Measurements from ENCODE around the gene LEKR1. TPM values are rescaled to one million over a fixed set of nuclear protein-coding genes. Genes with fewer than 3 reads are reported as not detected.
"Not testable (repeated sequence)": the region's sequence is repeated elsewhere in the genome, so short reads cannot be mapped to it uniquely, and the experiment has no call there.

The LEKR1 gene
- total RNA-seq, 1 donor from 2014 or later = 0.14 TPM

DNA sequence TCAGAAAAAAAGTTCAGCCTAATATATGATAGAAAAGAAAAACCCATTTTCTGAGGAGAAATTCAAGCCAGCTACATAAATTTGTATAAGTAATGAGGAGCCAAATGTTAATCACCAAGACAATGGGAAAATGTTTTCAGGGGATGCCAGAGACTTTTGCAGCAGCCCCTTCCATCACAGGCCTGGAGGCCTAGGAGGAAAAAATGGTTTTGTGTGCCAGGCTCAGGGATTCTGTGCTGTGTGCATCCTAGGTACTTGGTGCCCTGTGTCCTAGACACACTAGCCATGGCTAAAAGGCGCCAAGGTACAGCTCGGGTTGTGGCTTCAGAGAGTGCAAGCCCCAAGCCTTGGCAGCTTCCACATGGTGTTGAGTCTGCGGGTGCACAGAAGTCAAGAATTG is 53.3 kb downstream of the LEKR1 start:
- H3K4me3 Mint-ChIP-seq; DNase-seq; H3K36me3 Mint-ChIP-seq (ENCODE audit: low read depth); H3K4me1 Mint-ChIP-seq; H3K27ac Mint-ChIP-seq; intact Hi-C loops (cut with micrococcal nuclease); H3K27me3 Mint-ChIP-seq: not testable (repeated sequence)
- H3K9me3 Mint-ChIP-seq = peaks cover 34% of the 10 kb centered on the region

GRCh38 chr3:156885761-156886160 is 59.6 kb downstream of the LEKR1 start:
- Mint-ChIP-seq H3K4me1 (no peaks in the 10 kb centered on the region), H3K36me3 (ENCODE audit: low read depth) (no peaks in the 10 kb centered on the region), H3K27ac (no peak overlapping the region), H3K27me3 (peaks cover 18% of the 10 kb centered on the region), H3K9me3 (peaks cover 22% of the 10 kb centered on the region), H3K4me3 (no peak overlapping the region)
- no peak for DNase-seq
- intact Hi-C loops (cut with micrococcal nuclease) = no loop called here

DNA sequence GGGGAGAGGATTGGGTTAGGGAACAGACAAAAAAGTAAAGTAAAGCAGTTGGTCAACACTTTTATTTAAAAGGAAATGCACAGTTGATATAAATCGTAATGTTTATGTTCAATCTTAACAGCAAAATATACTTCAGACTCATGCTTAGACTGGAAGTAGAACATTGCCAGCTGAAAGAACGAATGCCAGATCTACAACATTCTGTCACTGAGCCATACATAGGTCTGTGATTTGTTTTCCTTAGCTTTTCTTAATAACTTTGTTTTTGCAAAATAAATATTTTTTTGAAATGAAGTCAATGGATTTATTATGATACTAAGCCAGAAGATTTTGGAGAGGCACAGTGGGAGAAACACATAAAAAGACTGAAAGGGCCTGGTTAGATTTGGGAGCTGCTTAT is 62.0 kb downstream of the LEKR1 start:
- Mint-ChIP-seq H3K27ac (no peak overlapping the region), H3K27me3 (peaks cover 18% of the 10 kb centered on the region), H3K4me1 (no peaks in the 10 kb centered on the region), H3K4me3 (no peak overlapping the region), H3K36me3 (ENCODE audit: low read depth) (no peaks in the 10 kb centered on the region), H3K9me3 (peaks cover 25% of the 10 kb centered on the region)
- intact Hi-C loops (cut with micrococcal nuclease) = no loop called here
- no peak for DNase-seq

- intact Hi-C loops (cut with micrococcal nuclease) = no loop called here
- no peak for DNase-seq
- Mint-ChIP-seq H3K27me3 (peaks cover 18% of the 10 kb centered on the region), H3K4me1 (no peaks in the 10 kb centered on the region), H3K36me3 (ENCODE audit: low read depth) (no peaks in the 10 kb centered on the region), H3K9me3 (peaks cover 25% of the 10 kb centered on the region), H3K4me3 (no peak overlapping the region), H3K27ac (no peak overlapping the region)
Measured at GRCh38 chr3:156888576-156888975, 62.4 kb downstream of the LEKR1 start.

GRCh38 chr3:156892701-156893100 is 66.5 kb downstream of the LEKR1 start:
- Mint-ChIP-seq H3K4me3 (no peak overlapping the region), H3K27me3 (peaks cover 14% of the 10 kb centered on the region), H3K27ac (no peak overlapping the region), H3K36me3 (ENCODE audit: low read depth) (no peaks in the 10 kb centered on the region), H3K4me1 (no peaks in the 10 kb centered on the region), H3K9me3 (peaks cover 30% of the 10 kb centered on the region)
- intact Hi-C loops (cut with micrococcal nuclease) = no loop called here
- no peak for DNase-seq

GRCh38 chr3:156895374-156895773 is 69.2 kb downstream of the LEKR1 start:
- intact Hi-C loops (cut with micrococcal nuclease) = not testable (repeated sequence)

GRCh38 chr3:156897851-156898250 is 71.7 kb downstream of the LEKR1 start:
- H3K9me3 Mint-ChIP-seq = peaks cover 25% of the 10 kb centered on the region
- H3K4me1 Mint-ChIP-seq; H3K27ac Mint-ChIP-seq; H3K27me3 Mint-ChIP-seq; intact Hi-C loops (cut with micrococcal nuclease); DNase-seq; H3K36me3 Mint-ChIP-seq (ENCODE audit: low read depth); H3K4me3 Mint-ChIP-seq: not testable (repeated sequence)

More at GRCh38 chr3:156895374-156895773, 69.2 kb downstream of the LEKR1 start:
- H3K36me3 Mint-ChIP-seq (ENCODE audit: low read depth); H3K27me3 Mint-ChIP-seq; DNase-seq; H3K4me3 Mint-ChIP-seq; H3K27ac Mint-ChIP-seq; H3K4me1 Mint-ChIP-seq: not testable (repeated sequence)
- peaks cover 30% of the 10 kb centered on the region for H3K9me3 Mint-ChIP-seq

DNA sequence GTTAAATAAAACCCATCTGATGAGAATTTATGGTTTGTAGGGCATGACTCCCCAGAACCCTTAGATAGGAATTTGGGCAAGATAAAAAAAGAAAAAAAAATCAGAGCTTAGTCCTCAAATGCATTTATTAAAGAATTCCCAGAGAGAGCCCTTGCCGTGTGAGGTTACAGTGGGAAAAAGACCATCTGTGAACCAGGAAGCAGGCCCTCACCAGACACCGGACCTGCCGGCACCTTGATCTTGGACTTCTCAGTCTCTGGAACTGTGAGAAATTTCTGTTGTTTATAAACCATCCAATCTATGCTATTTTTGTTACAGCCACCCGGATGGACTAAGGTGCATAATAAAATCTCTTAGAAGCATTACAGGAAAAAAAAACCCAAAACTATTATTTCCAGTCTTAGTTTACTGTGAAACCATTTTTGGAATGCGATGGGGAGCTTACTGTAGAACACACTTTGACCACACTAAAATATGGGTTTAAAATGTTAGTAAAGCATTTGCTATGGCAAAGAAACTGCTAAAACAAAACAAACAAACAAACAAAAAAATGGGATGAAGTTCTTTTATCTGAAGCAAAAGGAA is 72.2 kb downstream of the LEKR1 start:
- no peak for DNase-seq
- intact Hi-C loops (cut with micrococcal nuclease) = no loop called here
- peaks cover 24% of the 10 kb centered on the region for H3K9me3 Mint-ChIP-seq
- no peak overlapping the region for H3K27ac Mint-ChIP-seq
- no peaks in the 10 kb centered on the region for H3K4me1 Mint-ChIP-seq
- peaks cover 5% of the 10 kb centered on the region for H3K27me3 Mint-ChIP-seq
- no peak overlapping the region for H3K4me3 Mint-ChIP-seq
- H3K36me3 Mint-ChIP-seq (ENCODE audit: low read depth) = no peaks in the 10 kb centered on the region

DNA sequence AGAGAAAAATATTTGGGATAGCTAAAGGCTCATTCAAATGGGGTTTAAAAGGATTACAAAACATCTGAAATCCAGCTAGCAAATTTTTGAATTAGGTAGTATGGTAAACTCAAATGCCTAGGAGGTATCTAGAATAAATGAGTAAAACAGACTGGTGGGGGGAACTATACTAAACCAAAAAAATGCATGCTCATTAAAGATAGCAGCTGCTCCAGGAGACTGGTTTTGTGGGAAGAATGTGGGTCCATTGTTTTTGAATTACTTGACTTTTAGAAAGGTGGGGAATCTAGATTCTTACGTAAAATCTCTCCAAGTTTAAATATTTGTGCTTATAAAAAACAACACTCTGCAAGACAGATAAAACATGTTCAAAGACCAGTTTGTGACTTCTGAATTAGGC is 73.8 kb downstream of the LEKR1 start:
- Mint-ChIP-seq H3K4me1 (no peaks in the 10 kb centered on the region), H3K4me3 (no peak overlapping the region), H3K27me3 (peaks cover 10% of the 10 kb centered on the region), H3K27ac (no peak overlapping the region), H3K9me3 (peaks cover 12% of the 10 kb centered on the region), H3K36me3 (ENCODE audit: low read depth) (no peaks in the 10 kb centered on the region)
- intact Hi-C loops (cut with micrococcal nuclease) = no loop called here
- DNase-seq = no peak

GRCh38 chr3:156902916-156903315 is 76.8 kb downstream of the LEKR1 start:
- H3K9me3 Mint-ChIP-seq = no peaks in the 10 kb centered on the region
- no peak overlapping the region for H3K27ac Mint-ChIP-seq
- intact Hi-C loops (cut with micrococcal nuclease) = no loop called here
- H3K36me3 Mint-ChIP-seq (ENCODE audit: low read depth) = no peaks in the 10 kb centered on the region
- H3K4me3 Mint-ChIP-seq = no peak overlapping the region
- peaks cover 19% of the 10 kb centered on the region for H3K27me3 Mint-ChIP-seq
- no peak for DNase-seq
- no peaks in the 10 kb centered on the region for H3K4me1 Mint-ChIP-seq

GRCh38 chr3:156906275-156906674 is 80.1 kb downstream of the LEKR1 start:
- Mint-ChIP-seq H3K9me3 (no peaks in the 10 kb centered on the region), H3K36me3 (ENCODE audit: low read depth) (no peaks in the 10 kb centered on the region), H3K4me1 (no peaks in the 10 kb centered on the region), H3K27me3 (peaks cover 27% of the 10 kb centered on the region), H3K4me3 (no peak overlapping the region), H3K27ac (no peak overlapping the region)
- intact Hi-C loops (cut with micrococcal nuclease) = no loop called here
- DNase-seq = no peak

DNA sequence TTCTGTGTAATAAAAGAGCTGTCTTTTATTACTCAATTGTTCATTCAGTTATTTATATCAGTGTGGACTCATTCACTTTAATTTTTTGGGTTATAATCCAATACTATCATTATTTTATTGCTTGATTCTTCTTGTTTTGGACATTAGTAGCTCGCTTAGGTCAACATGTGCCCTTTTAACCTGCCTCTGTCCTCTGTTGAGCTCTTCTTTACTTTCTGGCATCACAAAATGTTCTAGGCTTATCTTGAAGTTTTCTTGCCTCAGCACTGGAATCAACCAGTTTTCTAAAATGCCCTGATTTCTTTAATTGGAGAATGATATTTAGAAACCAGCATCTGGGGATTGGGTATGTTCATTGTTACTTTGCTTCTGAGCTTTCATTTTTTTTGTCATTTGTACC is 82.2 kb downstream of the LEKR1 start:
- H3K27ac Mint-ChIP-seq = no peak overlapping the region
- DNase-seq = no peak
- no peaks in the 10 kb centered on the region for H3K4me1 Mint-ChIP-seq
- no peak overlapping the region for H3K4me3 Mint-ChIP-seq
- peaks cover 29% of the 10 kb centered on the region for H3K27me3 Mint-ChIP-seq
- H3K9me3 Mint-ChIP-seq = no peaks in the 10 kb centered on the region
- no peaks in the 10 kb centered on the region for H3K36me3 Mint-ChIP-seq (ENCODE audit: low read depth)
- intact Hi-C loops (cut with micrococcal nuclease) = no loop called here

- Mint-ChIP-seq H3K27ac (no peak overlapping the region), H3K4me1 (no peaks in the 10 kb centered on the region), H3K36me3 (ENCODE audit: low read depth) (no peaks in the 10 kb centered on the region), H3K4me3 (no peak overlapping the region), H3K27me3 (peaks cover 24% of the 10 kb centered on the region), H3K9me3 (no peaks in the 10 kb centered on the region)
- intact Hi-C loops (cut with micrococcal nuclease) = no loop called here
- no peak for DNase-seq
Measured at GRCh38 chr3:156910022-156910421, 83.9 kb downstream of the LEKR1 start.

- H3K4me3 Mint-ChIP-seq; H3K36me3 Mint-ChIP-seq (ENCODE audit: low read depth); DNase-seq; intact Hi-C loops (cut with micrococcal nuclease); H3K4me1 Mint-ChIP-seq; H3K27ac Mint-ChIP-seq; H3K9me3 Mint-ChIP-seq: not testable (repeated sequence)
- H3K27me3 Mint-ChIP-seq = peaks cover 24% of the 10 kb centered on the region
Measured at GRCh38 chr3:156910831-156911230, 84.7 kb downstream of the LEKR1 start.

DNA sequence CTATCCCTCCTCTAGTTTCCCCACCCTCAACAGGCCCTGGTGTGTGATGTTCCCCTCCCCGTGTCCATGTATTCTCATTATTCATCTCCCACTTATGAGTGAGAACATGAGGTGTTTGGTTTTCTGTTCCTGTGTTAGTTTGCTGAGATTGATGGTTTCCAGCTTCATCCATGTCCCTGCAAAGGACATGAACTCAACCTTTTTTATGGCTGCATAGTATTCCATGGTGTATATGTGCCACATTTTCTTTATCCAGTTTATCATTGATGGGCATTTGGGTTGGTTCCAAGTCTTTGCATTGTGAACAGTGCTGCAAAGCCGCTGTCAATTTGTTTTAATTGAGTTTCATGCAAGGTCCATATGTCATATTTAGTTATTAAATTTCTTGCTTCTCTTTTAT is 88.1 kb downstream of the LEKR1 start:
- H3K27ac Mint-ChIP-seq; H3K4me3 Mint-ChIP-seq; H3K9me3 Mint-ChIP-seq; H3K4me1 Mint-ChIP-seq; DNase-seq; H3K36me3 Mint-ChIP-seq (ENCODE audit: low read depth); intact Hi-C loops (cut with micrococcal nuclease): not testable (repeated sequence)
- peaks cover 19% of the 10 kb centered on the region for H3K27me3 Mint-ChIP-seq
